Large intestine (tissue), 3 donors: Measurements from ENCODE around the gene TNNC2. TPM values are rescaled to one million over a fixed set of nuclear protein-coding genes. Genes with fewer than 3 reads are reported as not detected.

Experiments
- DNase-seq, 2 donors: peaks; one replicate each; pipeline versions ENCODE4 v3.0.0 to v3.0.0-alpha.2; 2013
- H3K27ac ChIP-seq: one replicate; pipeline ENCODE4 v1.5.1; 2013; ENCODE audit warnings: low read length
- H3K27me3 ChIP-seq: 2 replicates; pipeline ENCODE4 v1.6.1; 2013; ENCODE audit warnings: low read length; ENCODE audit not compliant: control insufficient read depth, insufficient read depth
- H3K36me3 ChIP-seq: 2 replicates; pipeline ENCODE4 v1.6.1; 2013; ENCODE audit warnings: low read length; ENCODE audit not compliant: control insufficient read depth, insufficient read depth
- H3K4me1 ChIP-seq: one replicate; pipeline ENCODE4 v1.6.1; 2013; ENCODE audit warnings: low read length; ENCODE audit not compliant: control insufficient read depth, insufficient read depth
- H3K4me3 ChIP-seq: one replicate; pipeline ENCODE4 v1.5.1; 2013; ENCODE audit warnings: low read length
- H3K9me3 ChIP-seq: one replicate; pipeline ENCODE4 v1.6.1; 2013; ENCODE audit warnings: mild to moderate bottlenecking, low read depth, low read length, moderate library complexity; ENCODE audit not compliant: control insufficient read depth
- WGBS: methylation state at CpG from one replicate; pipeline ENCODE4 v1.1.5; 2013; ENCODE audit warnings: low lambda C conversion rate; ENCODE audit not compliant: insufficient coverage; 5-methylcytosine and 5-hydroxymethylcytosine counted together
- polyA plus RNA-seq: library from polyadenylated mRNA; unstranded; fragments of 120-200 nt; gene quantifications from one replicate; pipeline ENCODE4 v1.2.1, GENCODE V29; 2013

TNNC2 gene
- polyA plus RNA-seq, 1 donor, result 10.9 TPM

DNA sequence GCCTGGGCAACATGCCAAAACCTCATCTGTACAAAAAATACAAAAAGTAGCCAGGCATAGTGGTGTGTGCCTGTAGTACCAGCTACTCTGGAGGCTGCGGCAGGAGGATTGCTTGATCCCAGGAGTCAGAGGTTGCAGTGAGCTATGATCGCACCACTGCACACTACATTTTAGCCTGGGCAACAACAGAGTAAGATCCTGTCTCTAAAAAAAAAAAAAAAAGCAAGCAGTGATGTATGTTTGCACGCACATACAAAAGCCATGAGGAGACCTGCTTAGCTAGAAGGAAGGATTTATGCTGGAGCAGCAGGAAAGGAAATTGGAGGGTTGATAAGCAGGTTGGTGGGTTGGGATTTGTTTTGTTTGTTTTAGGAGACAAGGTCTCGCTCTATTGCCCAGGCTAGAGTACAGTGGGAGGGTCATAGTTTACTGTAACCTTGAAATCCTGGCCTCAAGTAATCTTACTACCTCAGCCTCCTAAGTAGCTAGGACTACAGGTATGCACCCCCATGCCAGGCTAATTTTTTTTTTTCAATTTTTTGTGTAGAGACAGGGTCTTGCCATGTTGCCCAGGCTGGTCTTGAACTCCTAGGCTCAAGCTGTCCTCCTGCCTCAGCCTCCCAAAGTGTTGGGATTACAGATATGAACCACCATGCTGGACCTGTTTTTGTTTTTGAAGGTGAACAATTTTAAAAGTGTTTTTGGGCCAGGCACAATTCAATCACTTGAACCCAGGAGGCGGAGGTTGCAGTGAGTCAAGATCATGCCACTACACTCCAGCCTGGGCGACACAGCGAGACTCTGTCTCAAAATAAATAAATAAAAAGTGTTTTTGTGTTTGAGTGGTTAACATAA lies 34.3 kb upstream of the TNNC2 start:
- H3K9me3 ChIP-seq, result no peaks in the 10 kb centered on the region
- no peak overlapping the region for H3K4me3 ChIP-seq
- H3K27me3 ChIP-seq, result no peaks in the 10 kb centered on the region
- no peaks in the 10 kb centered on the region for H3K36me3 ChIP-seq
- H3K27ac ChIP-seq, result no peak overlapping the region
- WGBS, result 71% methylated on average over 3 of the region's 7 CpGs
- peaks cover 29% of the 10 kb centered on the region for H3K4me1 ChIP-seq
- DNase-seq, result peak in 1 of 2 donors; percentile 46

DNA sequence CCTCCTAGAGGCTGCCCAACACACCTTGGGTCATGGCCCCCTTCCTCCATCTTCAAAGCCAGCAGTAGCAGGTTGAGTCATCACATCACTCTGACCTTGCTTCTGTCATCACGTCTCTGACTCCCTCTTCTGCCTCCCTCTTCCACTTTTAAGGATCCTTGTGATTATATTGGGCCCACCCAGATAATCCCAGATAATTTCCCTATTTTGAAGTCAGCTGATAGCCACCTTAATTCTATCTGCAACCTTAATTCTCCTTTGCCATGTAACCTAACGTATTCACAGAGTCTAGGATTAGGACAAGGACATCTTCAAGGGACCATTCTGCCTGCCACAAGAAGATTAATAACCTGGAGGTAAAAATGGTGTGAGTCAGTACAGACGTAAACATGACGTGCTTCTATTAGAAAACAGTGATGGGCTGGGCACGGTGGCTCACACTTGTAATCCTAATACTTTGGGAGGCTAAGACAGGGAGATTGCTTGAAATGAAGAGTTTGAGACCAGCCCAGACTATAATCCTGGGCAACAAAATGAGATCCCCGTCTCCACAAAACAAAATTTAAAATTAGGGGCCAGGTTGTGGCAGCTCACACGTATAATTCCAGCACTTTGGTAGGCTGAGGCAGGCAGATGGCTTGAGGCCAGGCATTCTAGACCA lies 33.6 kb upstream of the TNNC2 start:
- no CpG with 5 or more reads among the region's 7 CpGs for WGBS
- Histone ChIP-seq H3K27ac (no peak overlapping the region), H3K36me3 (no peaks in the 10 kb centered on the region), H3K9me3 (no peaks in the 10 kb centered on the region), H3K27me3 (no peaks in the 10 kb centered on the region), H3K4me3 (no peak overlapping the region), H3K4me1 (peaks cover 37% of the 10 kb centered on the region)
- DNase-seq, result no peak

DNA sequence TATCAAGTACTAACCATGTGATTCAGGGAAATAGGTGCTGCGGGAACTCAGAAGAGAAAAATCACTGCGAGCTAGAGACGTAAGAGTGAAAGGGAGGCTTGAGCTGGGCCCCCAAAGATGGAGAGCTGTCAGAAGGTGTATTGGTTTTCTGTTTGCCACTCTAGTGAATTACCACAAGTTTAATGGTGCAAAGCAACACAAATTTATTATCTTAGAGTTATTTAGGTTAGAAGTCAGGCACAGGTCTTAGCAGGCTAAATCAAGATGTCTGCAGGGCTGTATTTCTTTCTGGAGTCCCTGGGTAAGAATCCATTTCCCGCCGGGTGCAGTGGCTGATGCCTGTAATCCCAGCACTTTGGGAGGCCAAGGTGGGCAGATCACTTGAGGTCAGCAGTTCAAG lies 32.8 kb upstream of the TNNC2 start:
- H3K36me3 ChIP-seq, result peaks cover 3% of the 10 kb centered on the region
- H3K4me1 ChIP-seq, result peaks cover 38% of the 10 kb centered on the region
- H3K27ac ChIP-seq, result no peak overlapping the region
- DNase-seq, result no peak
- no peaks in the 10 kb centered on the region for H3K9me3 ChIP-seq
- no peaks in the 10 kb centered on the region for H3K27me3 ChIP-seq
- WGBS, result no CpG with 5 or more reads among the region's 5 CpGs
- H3K4me3 ChIP-seq, result no peak overlapping the region

DNA sequence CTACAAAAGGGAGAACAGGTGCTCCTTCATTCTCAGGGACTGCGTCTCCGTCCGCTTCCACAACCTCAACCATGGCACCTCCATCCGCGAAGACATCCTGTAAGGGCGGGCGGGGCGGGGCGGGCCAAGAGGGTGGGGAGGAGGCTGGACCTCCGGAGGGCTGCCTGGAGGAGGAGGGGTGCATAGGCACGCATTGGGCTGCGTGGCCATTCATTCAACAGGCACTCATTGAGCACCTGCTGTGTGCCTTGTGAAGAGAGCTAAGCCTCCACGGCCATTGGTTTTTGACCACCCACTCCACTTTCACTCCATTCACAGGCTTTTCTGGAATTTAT lies 30.7 kb upstream of the TNNC2 start:
- H3K4me3 ChIP-seq, result peak overlapping the region; percentile 78
- H3K9me3 ChIP-seq, result no peaks in the 10 kb centered on the region
- whole genome bisulfite sequencing, result no CpG with 5 or more reads among the region's 13 CpGs
- H3K4me1 ChIP-seq, result peaks cover 28% of the 10 kb centered on the region
- peak overlapping the region; percentile 83 for H3K27ac ChIP-seq
- DNase-seq, result no peak
- H3K36me3 ChIP-seq, result peaks cover 15% of the 10 kb centered on the region
- no peaks in the 10 kb centered on the region for H3K27me3 ChIP-seq

DNA sequence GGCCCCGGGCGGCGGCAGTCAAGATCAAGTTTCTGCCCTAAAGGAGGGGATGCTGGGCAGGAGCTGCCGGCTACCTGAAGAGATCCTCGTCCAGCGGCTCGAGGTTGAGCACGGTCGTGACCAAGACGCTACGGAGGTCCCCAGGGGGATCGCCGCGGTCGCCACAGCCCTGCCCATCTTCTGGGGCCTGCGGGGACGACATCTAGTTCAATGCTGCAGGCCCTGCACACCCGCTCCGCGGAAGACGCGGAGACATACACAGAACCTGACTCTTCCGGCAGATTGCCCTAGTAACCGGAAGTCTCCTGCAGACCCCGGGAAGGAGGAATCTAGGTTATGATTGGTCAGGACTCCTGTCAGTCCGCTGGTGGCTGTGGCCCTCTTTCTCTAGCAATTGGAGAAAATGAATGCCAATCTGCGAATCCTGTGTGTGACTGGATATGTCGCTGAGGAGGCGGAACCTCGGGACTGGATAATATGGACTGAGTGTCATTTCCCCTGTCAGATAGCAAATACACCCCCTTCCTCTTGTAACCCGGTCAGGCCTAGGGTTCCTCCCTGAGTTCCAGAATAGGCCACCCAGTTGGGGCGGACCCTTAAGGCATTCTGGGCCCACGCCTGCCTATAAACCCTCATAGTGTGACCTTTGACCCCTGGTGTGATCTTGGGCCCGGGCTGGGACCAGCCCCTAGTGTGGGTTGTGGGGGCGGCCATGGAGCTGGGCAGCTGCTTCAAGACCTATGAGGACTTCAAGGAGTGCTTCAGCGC lies 30.2 kb upstream of the TNNC2 start, which contains the start of the genes ACOT8 and ZSWIM3:
Gene ACOT8, minus strand, starts transcription at position 279 of the 768 bp plus-strand sequence. Its CDS starts 77 bp downstream, at position 202.
Gene ZSWIM3, plus strand, starts transcription at position 501 of the 768 bp plus-strand sequence. Its CDS starts 212 bp downstream, at position 713.
- Histone ChIP-seq H3K27me3 (no peaks in the 10 kb centered on the region), H3K9me3 (no peaks in the 10 kb centered on the region), H3K4me1 (peaks cover 28% of the 10 kb centered on the region), H3K4me3 (peak within 1 kb of the TSS; percentile 78), H3K36me3 (peaks cover 15% of the 10 kb centered on the region), H3K27ac (peak within 1 kb of the TSS; percentile 83)
- DNase-seq, result peak; percentile 99 to 100
- WGBS, result no CpG with 5 or more reads among the region's 36 CpGs

DNA sequence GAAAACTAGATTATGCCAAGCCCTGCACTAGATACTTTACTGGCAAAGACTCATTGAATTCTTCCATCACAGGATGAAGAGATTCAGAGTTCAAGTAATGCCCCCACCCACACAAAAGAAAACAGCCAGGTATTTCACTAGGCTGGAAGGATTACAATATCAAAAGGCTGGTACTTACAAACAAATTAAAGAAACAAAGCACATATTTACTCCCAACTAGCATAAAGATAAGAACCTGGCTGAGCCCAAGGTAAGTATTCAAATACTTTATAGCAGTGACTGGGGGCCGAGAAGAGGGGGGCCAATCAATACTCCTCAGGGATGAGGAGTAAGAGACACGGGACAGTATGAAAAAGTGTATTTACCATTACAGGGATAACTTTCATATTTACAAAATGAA lies 26.4 kb upstream of the TNNC2 start:
- H3K27ac ChIP-seq, result no peak overlapping the region
- H3K4me3 ChIP-seq, result no peak overlapping the region
- H3K27me3 ChIP-seq, result no peaks in the 10 kb centered on the region
- WGBS, result no CpG with 5 or more reads among the region's 2 CpGs
- peaks cover 25% of the 10 kb centered on the region for H3K4me1 ChIP-seq
- DNase-seq, result no peak
- H3K9me3 ChIP-seq, result no peaks in the 10 kb centered on the region
- peaks cover 17% of the 10 kb centered on the region for H3K36me3 ChIP-seq

DNA sequence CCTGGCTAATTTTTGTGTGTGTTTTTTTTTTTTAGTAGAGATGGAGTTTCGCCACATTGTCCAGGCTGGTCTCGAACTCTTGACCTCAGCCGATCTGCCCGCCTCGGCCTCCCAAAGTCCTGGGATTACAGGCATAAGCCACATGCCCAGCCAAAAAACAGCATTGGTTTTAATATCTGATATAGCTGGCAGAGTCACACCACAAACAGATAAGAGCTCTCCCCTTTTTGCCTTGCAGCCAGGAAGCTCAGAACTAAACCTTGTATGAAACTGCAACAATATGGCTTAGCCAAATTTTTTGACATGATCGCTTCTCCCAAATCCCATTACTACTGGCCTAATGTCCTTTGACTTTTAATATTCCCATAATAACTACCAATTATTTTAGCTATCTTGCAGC lies 25.2 kb upstream of the TNNC2 start:
- 100% methylated on average over 1 of the region's 6 CpGs for WGBS
- H3K36me3 ChIP-seq, result peaks cover 26% of the 10 kb centered on the region
- no peak overlapping the region for H3K4me3 ChIP-seq
- no peaks in the 10 kb centered on the region for H3K27me3 ChIP-seq
- no peak overlapping the region for H3K27ac ChIP-seq
- peaks cover 19% of the 10 kb centered on the region for H3K4me1 ChIP-seq
- H3K9me3 ChIP-seq, result no peaks in the 10 kb centered on the region
- no peak for DNase-seq

DNA sequence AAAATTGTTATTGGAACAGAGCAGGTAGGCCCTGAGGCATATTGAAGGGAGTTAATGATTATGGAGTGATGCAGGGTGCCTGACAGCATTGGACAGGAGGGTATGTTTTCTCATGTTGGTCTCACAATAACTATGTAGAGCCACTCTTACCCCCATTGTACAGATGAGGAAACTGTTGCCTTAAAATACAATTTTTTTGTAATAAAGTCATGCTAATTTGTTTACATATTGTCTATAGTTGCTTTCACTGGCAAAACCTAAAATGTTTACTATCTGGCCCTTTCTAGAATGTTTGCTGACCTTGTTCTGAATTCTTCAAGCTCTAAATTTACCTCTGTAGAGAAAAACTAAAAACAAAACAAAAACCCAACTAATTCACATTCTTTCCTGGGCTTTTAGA lies 24.4 kb upstream of the TNNC2 start:
- peaks cover 19% of the 10 kb centered on the region for H3K4me1 ChIP-seq
- peaks cover 34% of the 10 kb centered on the region for H3K36me3 ChIP-seq
- no peak overlapping the region for H3K4me3 ChIP-seq
- peak overlapping the region; percentile 53 for H3K27ac ChIP-seq
- no peaks in the 10 kb centered on the region for H3K9me3 ChIP-seq
- no peak for DNase-seq
- H3K27me3 ChIP-seq, result no peaks in the 10 kb centered on the region

DNA sequence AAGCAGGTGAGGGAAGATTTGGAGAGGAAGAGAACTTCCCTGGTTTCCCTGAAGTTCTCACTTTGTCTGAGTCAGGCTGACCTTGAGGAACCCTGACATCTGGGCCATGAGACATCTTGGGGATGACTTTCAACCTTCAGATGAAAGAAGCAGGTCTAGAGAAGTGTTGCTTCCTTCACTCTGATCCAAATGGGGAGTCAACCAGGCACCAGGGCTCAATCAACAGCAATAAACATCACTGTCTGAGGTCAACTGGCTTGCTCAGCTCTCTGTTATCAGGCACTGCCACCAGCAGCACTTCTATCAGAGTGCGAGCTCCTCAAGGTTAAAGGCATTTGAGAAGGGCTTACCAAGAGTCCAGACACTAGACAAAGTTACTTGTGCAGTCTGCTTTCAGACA lies 23.8 kb upstream of the TNNC2 start:
- peak; percentile 59 to 73 for DNase-seq
- H3K9me3 ChIP-seq, result no peaks in the 10 kb centered on the region
- no peak overlapping the region for H3K4me3 ChIP-seq
- peaks cover 13% of the 10 kb centered on the region for H3K4me1 ChIP-seq
- H3K27ac ChIP-seq, result peak overlapping the region; percentile 53
- WGBS, result no CpG with 5 or more reads among the region's 1 CpG
- peaks cover 39% of the 10 kb centered on the region for H3K36me3 ChIP-seq
- H3K27me3 ChIP-seq, result no peaks in the 10 kb centered on the region

DNA sequence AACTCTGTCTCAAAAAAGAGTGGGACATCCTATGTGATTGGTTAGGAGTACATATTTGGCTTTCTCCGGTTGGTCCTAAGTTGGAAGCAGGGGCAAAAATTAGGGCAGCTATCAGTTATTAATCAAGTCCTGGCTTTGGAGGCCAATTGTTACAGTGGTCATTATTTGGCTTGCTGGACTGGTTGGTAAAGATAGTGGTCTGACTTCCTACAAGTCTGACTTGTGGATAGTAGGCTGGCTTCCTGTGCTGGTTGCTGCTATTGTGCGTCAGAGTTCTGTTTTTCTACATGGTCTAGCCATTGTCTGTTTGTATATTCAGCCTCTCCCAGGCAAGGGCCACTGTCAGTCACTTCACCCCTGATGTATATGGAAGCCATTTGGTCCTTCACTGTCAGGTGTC lies 23.1 kb upstream of the TNNC2 start:
- no peaks in the 10 kb centered on the region for H3K9me3 ChIP-seq
- no peaks in the 10 kb centered on the region for H3K27me3 ChIP-seq
- H3K36me3 ChIP-seq, result peaks cover 44% of the 10 kb centered on the region
- WGBS, result no CpG with 5 or more reads among the region's 2 CpGs
- no peak for DNase-seq
- H3K4me1 ChIP-seq, result peaks cover 11% of the 10 kb centered on the region
- peak overlapping the region; percentile 19 for H3K27ac ChIP-seq
- H3K4me3 ChIP-seq, result no peak overlapping the region
